SK-N-SH (cell line): Measurements from ENCODE around the gene BCAT1. TPM values are rescaled to one million over a fixed set of nuclear protein-coding genes. Genes with fewer than 3 reads are reported as not detected.
A peak's percentile ranks its signal among the peaks of the same experiment; 100 is the strongest.

Experiments
- CTCF ChIA-PET: fragments of 300-600, 350-600 bp; formaldehyde crosslinking; extraction: SDS; loops from one replicate; lab custom pipeline; 2021; lab: Yijun Ruan, JAX
- POLR2A ChIA-PET: fragments of 350-600 bp; sonication (Branson Sonifier 250); formaldehyde crosslinking; extraction: SDS; loops from one replicate; lab custom pipeline; 2020; ENCODE audit warnings: antibody characterized with exemption, inconsistent platforms; lab: Yijun Ruan, JAX
- DNase-seq: peaks from one replicate; pipeline ENCODE4 v3.0.0; 2012
- H2AFZ ChIP-seq: fragments of 200-600 bp; sonication (generic); 2 replicates; pipeline ENCODE4 v1.8.1; 2016; ENCODE audit warnings: antibody characterized with exemption, mild to moderate bottlenecking, low read depth
- H3F3A ChIP-seq: fragments of 200-600 bp; sonication (generic); replicated peaks from 2 replicates; pipeline ENCODE3; 2016; ENCODE audit warnings: antibody characterized with exemption, mild to moderate bottlenecking; ENCODE audit not compliant: insufficient read depth
- H3K27ac ChIP-seq, 2 experiments: fragments of 200-500 bp in 1 of 2; fragments of 200-600 bp in 1 of 2; sonication (Bioruptor generic) in 1 of 2; sonication (generic), shearing (Covaris generic) in 1 of 2; 2 replicates each; pipeline versions ENCODE4 v1.5.1 to v1.6.1; 2014 to 2016; ENCODE audit warnings: low read depth in 2 of 2, inconsistent platforms in 1 of 2, low read length in 1 of 2, mild to moderate bottlenecking in 1 of 2, mixed read lengths in 1 of 2
- H3K27me3 ChIP-seq: fragments of 200-600 bp; sonication (generic), shearing (Covaris generic); 2 replicates; pipeline ENCODE4 v1.6.1; 2016; ENCODE audit warnings: mixed run types; ENCODE audit not compliant: insufficient read depth
- H3K36me3 ChIP-seq, 2 experiments: fragments of 200-500 bp in 1 of 2; fragments of 200-600 bp in 1 of 2; sonication (Bioruptor generic) in 1 of 2; sonication (generic) in 1 of 2; replicated peaks in 1 of 2; 2 replicates each; pipeline versions ENCODE3 to v1.5.1; 2014 to 2016; ENCODE audit warnings: low read length in 1 of 2, mild to moderate bottlenecking in 1 of 2; ENCODE audit not compliant: insufficient read depth in 2 of 2, control insufficient read depth in 1 of 2
- H3K4me1 ChIP-seq, 2 experiments: fragments of 200-500 bp in 1 of 2; fragments of 200-600 bp in 1 of 2; sonication (Bioruptor generic) in 1 of 2; sonication (generic), shearing (Covaris generic) in 1 of 2; 2 replicates each; pipeline versions ENCODE4 v1.5.1 to v1.6.1; 2014 to 2016; ENCODE audit warnings: low read depth in 1 of 2, low read length in 1 of 2, mixed run types in 1 of 2; ENCODE audit not compliant: insufficient read depth in 2 of 2, control insufficient read depth in 1 of 2
- H3K4me2 ChIP-seq: fragments of 200-600 bp; sonication (generic), shearing (Covaris generic); 2 replicates; pipeline ENCODE4 v1.6.1; 2017; ENCODE audit warnings: mixed run types
- H3K4me3 ChIP-seq, 2 experiments: fragments of 200-500 bp in 1 of 2; fragments of 200-600 bp in 1 of 2; sonication (Bioruptor generic) in 1 of 2; sonication (generic), shearing (Covaris generic) in 1 of 2; 2 replicates each; pipeline versions ENCODE4 v1.5.1 to v1.8.1; 2014 to 2016; ENCODE audit warnings: low read depth in 2 of 2, inconsistent platforms in 1 of 2, low read length in 1 of 2, mild to moderate bottlenecking in 1 of 2, mixed read lengths in 1 of 2, moderate library complexity in 1 of 2
- H3K79me2 ChIP-seq: fragments of 200-600 bp; sonication (generic); 2 replicates; pipeline ENCODE4 v1.8.1; 2017; ENCODE audit warnings: mild to moderate bottlenecking; ENCODE audit not compliant: insufficient read depth
- H3K9ac ChIP-seq: fragments of 200-600 bp; sonication (generic); 2 replicates; pipeline ENCODE4 v1.6.1; 2017; ENCODE audit warnings: mixed run types
- H3K9me2 ChIP-seq: fragments of 200-600 bp; sonication (generic); 2 replicates; pipeline ENCODE4 v1.6.1; 2017; ENCODE audit warnings: mixed run types
- H3K9me3 ChIP-seq: fragments of 200-600 bp; sonication (generic); 2 replicates; pipeline ENCODE4 v1.6.1; 2017; ENCODE audit warnings: mixed run types, mild to moderate bottlenecking, moderate library complexity
- H4K20me1 ChIP-seq: fragments of 200-600 bp; sonication (generic); 2 replicates; pipeline ENCODE4 v1.6.1; 2017; ENCODE audit warnings: mild to moderate bottlenecking, mixed run types; ENCODE audit not compliant: insufficient read depth
- EP300 ChIP-seq, 2 experiments: IDR thresholded peaks; 2 replicates each; pipeline versions ENCODE4 v1.4.0 to v1.6.1; 2012; ENCODE audit warnings: borderline replicate concordance in 1 of 2, low read depth in 1 of 2, low read length in 1 of 2
- EZH2phosphoT487 ChIP-seq: fragments of 200-600 bp; sonication (generic); IDR thresholded peaks from 2 replicates; pipeline ENCODE4 v1.6.1; 2017; ENCODE audit warnings: low read depth, mixed run types, mild to moderate bottlenecking, antibody characterized with exemption, moderate library complexity, borderline replicate concordance
- FOSL2 ChIP-seq: IDR thresholded peaks from 2 replicates; pipeline ENCODE4 v1.4.0; 2012; ENCODE audit warnings: low read depth, mild to moderate bottlenecking, moderate library complexity, borderline replicate concordance
- JUND ChIP-seq: IDR thresholded peaks from 2 replicates; pipeline ENCODE4 v1.4.0; 2012
- REST ChIP-seq: IDR thresholded peaks from 2 replicates; pipeline ENCODE4 v1.6.1; 2012; ENCODE audit warnings: mild to moderate bottlenecking, low read depth, low read length, moderate library complexity
- TAF1 ChIP-seq: IDR thresholded peaks from 2 replicates; pipeline ENCODE4 v1.6.1; 2012; ENCODE audit warnings: low read depth, mild to moderate bottlenecking, low read length, moderate library complexity, borderline replicate concordance
- TCF12 ChIP-seq: IDR thresholded peaks from 2 replicates; pipeline ENCODE4 v1.4.0; 2012
- ZBTB33 ChIP-seq: IDR thresholded peaks from 2 replicates; pipeline ENCODE4 v1.4.0; 2012; ENCODE audit warnings: low read depth, borderline replicate concordance
- WGBS: methylation state at CpG from one replicate; pipeline ENCODE4 v1.1.6; 2017; ENCODE audit warnings: low lambda C conversion rate; 5-methylcytosine and 5-hydroxymethylcytosine counted together
- polyA plus RNA-seq, 3 experiments: library from polyadenylated mRNA; depleted of rRNA; stranded (reverse); fragments of >200 nt; gene quantifications; 2 replicates each; pipeline ENCODE4 v1.2.3, GENCODE V29; 2012
- TF ChIP-seq, protein P1 (sequence below): IDR thresholded peaks from 2 replicates; pipeline ENCODE4; 2012

Gene BCAT1
- polyA plus RNA-seq, 1 of the 3 experiments (the other 2 are of a cell fraction): 7.7 TPM

GRCh38 chr12:24921251-24922038, 27.5 kb downstream of the BCAT1 start:
- peaks cover 17% of the 10 kb centered on the region for H3F3A ChIP-seq
- H3K27ac ChIP-seq: peak overlapping the region; percentile 7 to 74; a peak in 3 of 4 replicates
- no peak for DNase-seq
- no peak overlapping the region for H2AFZ ChIP-seq
- H4K20me1 ChIP-seq: peaks cover 52% of the 10 kb centered on the region
- H3K9me3 ChIP-seq: no peaks in the 10 kb centered on the region
- ChIA-PET CTCF (no interaction called here), POLR2A (no interaction called here)
- TF ChIP-seq ZBTB33 (no peak), TAF1 (no peak), EP300 (IDR thresholded peaks at IDR 0.05; ENCODE audit: borderline replicate concordance in 1 of 2, low read depth in 1 of 2, low read length in 1 of 2) (peak in 1 of 2 experiments; percentile 48; a peak in 1 of 4 replicates), TCF12 (peak; percentile 46), EZH2phosphoT487 (no peak), REST (no peak), JUND (peak; percentile 47), FOSL2 (peak; percentile 42; the same call in 1 of the 2 replicates)
- TF ChIP-seq, protein P1, sequence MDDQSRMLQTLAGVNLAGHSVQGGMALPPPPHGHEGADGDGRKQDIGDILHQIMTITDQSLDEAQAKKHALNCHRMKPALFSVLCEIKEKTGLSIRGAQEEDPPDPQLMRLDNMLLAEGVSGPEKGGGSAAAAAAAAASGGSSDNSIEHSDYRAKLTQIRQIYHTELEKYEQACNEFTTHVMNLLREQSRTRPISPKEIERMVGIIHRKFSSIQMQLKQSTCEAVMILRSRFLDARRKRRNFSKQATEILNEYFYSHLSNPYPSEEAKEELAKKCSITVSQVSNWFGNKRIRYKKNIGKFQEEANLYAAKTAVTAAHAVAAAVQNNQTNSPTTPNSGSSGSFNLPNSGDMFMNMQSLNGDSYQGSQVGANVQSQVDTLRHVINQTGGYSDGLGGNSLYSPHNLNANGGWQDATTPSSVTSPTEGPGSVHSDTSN: peak; percentile 77
- WGBS: 75% methylated on average over 3 of the region's 3 CpGs
- no peak overlapping the region; the same call in 1 of the 2 replicates for H3K9ac ChIP-seq
- no peak overlapping the region for H3K4me3 ChIP-seq
- peaks cover 8 to 21% of the 10 kb centered on the region in 2 experiments for H3K4me1 ChIP-seq
- peaks cover 90% of the 10 kb centered on the region for H3K79me2 ChIP-seq
- no peaks in the 10 kb centered on the region for H3K27me3 ChIP-seq
- H3K36me3 ChIP-seq: peaks cover 0 to 11% of the 10 kb centered on the region in 2 experiments
- peak overlapping the region; percentile 29; the same call in 1 of the 2 replicates for H3K4me2 ChIP-seq
- H3K9me2 ChIP-seq: no peaks in the 10 kb centered on the region
